Thoracic aorta (tissue), 2 donors: ENCODE data around the gene SLC35D3. TPM values are rescaled to one million over a fixed set of nuclear protein-coding genes. Genes with fewer than 3 reads are reported as not detected.

Source experiments
- ATAC-seq: fragments of 150-250 bp; one replicate; pipeline ENCODE4 v1.8.0; 2017; ENCODE audit warnings: low read depth; ENCODE audit not compliant: insufficient number of reproducible peaks, low FRiP score
- DNase-seq: peaks from one replicate; pipeline ENCODE4 v3.0.0-alpha.2; 2020; ENCODE audit warnings: low spot score
- H3K27ac ChIP-seq, 2 donors: fragments of 200-600 bp; sonication (generic); 1 replicate in 1 of 2; 2 replicates in 1 of 2; pipeline ENCODE4 v1.5.1; 2016; ENCODE audit warnings: mild to moderate bottlenecking in 2 of 2, moderate library complexity in 2 of 2
- H3K27me3 ChIP-seq: fragments of 200-600 bp; sonication (generic); replicated peaks from 2 replicates; pipeline ENCODE4 v1.6.0; 2016; ENCODE audit warnings: mild to moderate bottlenecking; ENCODE audit not compliant: insufficient read depth
- H3K36me3 ChIP-seq: fragments of 200-600 bp; sonication (generic); one replicate; pipeline ENCODE4 v1.5.1; 2016
- H3K4me1 ChIP-seq, 2 donors: fragments of 200-600 bp; sonication (generic); 1 replicate in 1 of 2; 2 replicates in 1 of 2; pipeline versions ENCODE4 v1.5.1 to v1.6.0; 2016; ENCODE audit warnings: low read depth in 2 of 2, mild to moderate bottlenecking in 1 of 2; ENCODE audit not compliant: control insufficient read depth in 1 of 2
- H3K4me3 ChIP-seq: fragments of 200-600 bp; sonication (generic); 2 replicates; pipeline ENCODE4 v1.5.1; 2016; ENCODE audit warnings: mild to moderate bottlenecking
- H3K9me3 ChIP-seq: fragments of 200-600 bp; sonication (generic); 2 replicates; pipeline ENCODE4 v1.5.1; 2016
- total RNA-seq, 2 donors: library from RNA; depleted of rRNA; stranded (reverse); fragments of >200 nt; gene quantifications; one replicate each; pipeline versions ENCODE4 v1.1.0 to v1.2.3, GENCODE V29; 2016
- TF ChIP-seq, protein P1 (sequence below): fragments of 200-600 bp; sonication (generic); IDR thresholded peaks from one replicate; pipeline ENCODE4 v1.5.1; 2019; ENCODE audit warnings: antibody characterized with exemption

The SLC35D3 gene
- total RNA-seq, 2 donors from 2014 or later, result not detected

DNA sequence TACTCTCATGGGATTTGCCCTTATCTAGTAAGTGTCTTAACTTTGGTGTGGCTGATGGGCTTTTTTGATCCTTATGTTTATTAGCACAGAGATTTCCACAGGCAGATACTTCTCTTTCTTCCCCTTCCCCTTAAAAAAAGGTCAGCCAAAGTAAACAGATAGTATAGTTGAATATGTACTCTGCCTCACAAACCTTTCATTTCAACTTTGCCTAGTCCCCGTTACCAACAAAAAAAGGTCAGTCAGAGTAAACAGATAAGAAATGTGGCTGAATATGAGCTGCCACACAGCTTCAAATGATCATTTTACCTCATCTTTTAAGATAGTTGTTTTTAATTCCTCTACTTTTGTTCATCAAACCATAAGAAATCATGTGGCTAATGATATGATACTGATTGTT, 34.1 kb upstream of the SLC35D3 start:
- H3K4me3 ChIP-seq, result no peak overlapping the region
- H3K4me1 ChIP-seq, result no peaks in the 10 kb centered on the region
- TF ChIP-seq, protein P1, sequence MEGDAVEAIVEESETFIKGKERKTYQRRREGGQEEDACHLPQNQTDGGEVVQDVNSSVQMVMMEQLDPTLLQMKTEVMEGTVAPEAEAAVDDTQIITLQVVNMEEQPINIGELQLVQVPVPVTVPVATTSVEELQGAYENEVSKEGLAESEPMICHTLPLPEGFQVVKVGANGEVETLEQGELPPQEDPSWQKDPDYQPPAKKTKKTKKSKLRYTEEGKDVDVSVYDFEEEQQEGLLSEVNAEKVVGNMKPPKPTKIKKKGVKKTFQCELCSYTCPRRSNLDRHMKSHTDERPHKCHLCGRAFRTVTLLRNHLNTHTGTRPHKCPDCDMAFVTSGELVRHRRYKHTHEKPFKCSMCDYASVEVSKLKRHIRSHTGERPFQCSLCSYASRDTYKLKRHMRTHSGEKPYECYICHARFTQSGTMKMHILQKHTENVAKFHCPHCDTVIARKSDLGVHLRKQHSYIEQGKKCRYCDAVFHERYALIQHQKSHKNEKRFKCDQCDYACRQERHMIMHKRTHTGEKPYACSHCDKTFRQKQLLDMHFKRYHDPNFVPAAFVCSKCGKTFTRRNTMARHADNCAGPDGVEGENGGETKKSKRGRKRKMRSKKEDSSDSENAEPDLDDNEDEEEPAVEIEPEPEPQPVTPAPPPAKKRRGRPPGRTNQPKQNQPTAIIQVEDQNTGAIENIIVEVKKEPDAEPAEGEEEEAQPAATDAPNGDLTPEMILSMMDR, result no peak
- no peak overlapping the region for H3K27ac ChIP-seq
- no peaks in the 10 kb centered on the region for H3K9me3 ChIP-seq
- ATAC-seq (no peak), DNase-seq (no peak)
- H3K36me3 ChIP-seq, result no peaks in the 10 kb centered on the region
- no peaks in the 10 kb centered on the region for H3K27me3 ChIP-seq

DNA sequence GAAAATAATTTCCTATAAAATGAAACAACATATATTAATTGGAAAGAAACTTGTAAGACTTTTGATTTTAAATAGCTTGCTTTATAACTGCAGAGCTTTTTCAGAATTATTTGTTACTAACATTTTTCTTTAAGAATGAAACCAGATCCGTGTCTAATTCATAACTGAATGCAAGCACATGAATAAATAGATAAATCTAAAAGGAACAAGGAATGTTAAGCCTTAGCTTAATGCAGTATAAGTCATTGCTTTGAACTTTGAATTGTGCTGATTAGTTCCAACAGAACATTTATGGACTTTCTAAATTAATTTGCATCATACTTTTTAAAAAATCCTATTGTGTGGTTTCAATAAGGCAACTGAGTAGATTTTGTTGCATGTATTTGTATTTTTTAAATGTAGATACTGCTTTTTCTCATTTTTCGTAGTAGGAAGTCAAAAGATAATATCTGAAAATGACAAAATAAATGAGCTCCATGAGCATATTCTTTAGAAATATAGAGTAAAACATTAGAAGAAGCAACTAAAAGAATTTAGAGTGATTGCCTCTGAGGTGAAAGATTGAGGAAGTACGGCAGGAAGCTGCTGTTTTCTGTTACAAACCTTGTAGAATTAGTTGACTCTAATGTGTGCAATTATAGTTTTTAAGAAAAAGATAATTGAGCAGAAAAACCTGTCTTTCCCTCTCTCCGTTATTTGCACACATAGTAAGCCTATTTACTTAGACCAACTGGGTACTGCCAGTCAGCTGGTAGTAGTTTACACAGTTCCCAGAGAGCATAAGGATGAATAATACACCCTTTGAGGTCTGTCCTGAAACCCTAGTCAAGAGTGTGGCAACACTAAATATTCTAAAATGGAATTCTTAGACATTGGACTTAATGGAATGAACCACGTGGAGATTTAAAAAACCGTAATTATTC, 32.6 kb upstream of the SLC35D3 start:
- ATAC-seq, result no peak

DNA sequence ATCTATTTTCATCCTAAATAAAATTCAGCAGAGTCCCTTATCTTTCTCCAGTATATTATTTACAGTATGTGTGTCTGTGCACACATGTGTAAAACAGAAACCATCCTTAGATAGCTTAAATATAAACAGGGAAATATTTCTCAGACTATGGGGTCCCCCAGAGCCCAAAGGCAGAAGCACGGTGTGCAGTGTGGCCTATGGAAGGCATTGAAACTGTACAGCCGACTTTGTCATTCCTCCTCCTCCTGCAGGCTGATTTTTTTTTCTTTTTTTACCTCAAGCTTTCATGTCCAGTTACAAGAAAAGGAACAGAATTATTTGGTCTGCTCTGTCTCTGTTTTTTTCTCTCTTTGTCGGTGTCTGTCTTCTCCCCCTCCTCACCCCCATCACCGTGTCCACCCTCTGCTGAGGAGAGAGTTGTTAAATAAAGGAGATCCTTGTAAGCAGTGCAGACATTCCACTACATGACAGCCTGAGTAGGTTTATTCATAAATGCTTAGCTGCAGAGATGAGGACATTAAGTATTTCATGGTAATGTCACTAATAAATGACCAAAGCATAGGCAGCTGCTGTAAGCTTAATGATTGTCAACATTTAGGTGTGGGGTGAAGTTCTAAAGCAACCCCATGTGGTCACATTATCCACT, 31.8 kb upstream of the SLC35D3 start:
- no peak for DNase-seq
- TF ChIP-seq, protein P1, result no peak
- no peak overlapping the region for H3K27ac ChIP-seq
- no peaks in the 10 kb centered on the region for H3K27me3 ChIP-seq
- H3K36me3 ChIP-seq, result no peaks in the 10 kb centered on the region
- H3K4me3 ChIP-seq, result no peak overlapping the region
- no peaks in the 10 kb centered on the region for H3K4me1 ChIP-seq
- ATAC-seq, result no peak
- H3K9me3 ChIP-seq, result no peaks in the 10 kb centered on the region

More for the DNA sequence above, 32.6 kb upstream of the SLC35D3 start:
- no peak overlapping the region for H3K4me3 ChIP-seq
- H3K27me3 ChIP-seq, result no peaks in the 10 kb centered on the region
- TF ChIP-seq, protein P1, result no peak
- H3K27ac ChIP-seq, result no peak overlapping the region
- H3K4me1 ChIP-seq, result no peaks in the 10 kb centered on the region
- DNase-seq, result no peak
- no peaks in the 10 kb centered on the region for H3K9me3 ChIP-seq
- H3K36me3 ChIP-seq, result no peaks in the 10 kb centered on the region

DNA sequence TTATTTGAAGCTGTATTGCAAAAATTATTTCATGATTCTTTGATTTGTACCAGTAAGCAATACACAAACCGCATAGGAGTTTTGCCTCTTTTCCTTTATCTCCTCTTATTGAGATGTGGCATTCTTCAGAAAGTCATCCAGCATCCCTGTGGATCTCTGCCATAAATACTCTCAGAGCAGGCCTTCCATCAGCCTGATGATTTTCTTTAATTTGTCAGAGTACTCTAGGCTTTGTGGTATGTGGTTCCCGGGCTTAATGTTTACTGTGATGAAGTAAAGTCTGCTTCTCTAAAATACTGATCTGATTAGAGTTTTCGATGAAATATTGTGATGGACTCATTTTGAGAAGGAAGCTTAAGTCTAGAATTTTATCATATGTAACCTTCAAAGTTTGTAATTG, 31.1 kb upstream of the SLC35D3 start:
- Histone ChIP-seq H3K4me3 (no peak overlapping the region), H3K36me3 (no peaks in the 10 kb centered on the region), H3K9me3 (no peaks in the 10 kb centered on the region), H3K4me1 (no peaks in the 10 kb centered on the region), H3K27me3 (no peaks in the 10 kb centered on the region), H3K27ac (no peak overlapping the region)
- ATAC-seq (no peak), DNase-seq (no peak)
- TF ChIP-seq, protein P1, result no peak

DNA sequence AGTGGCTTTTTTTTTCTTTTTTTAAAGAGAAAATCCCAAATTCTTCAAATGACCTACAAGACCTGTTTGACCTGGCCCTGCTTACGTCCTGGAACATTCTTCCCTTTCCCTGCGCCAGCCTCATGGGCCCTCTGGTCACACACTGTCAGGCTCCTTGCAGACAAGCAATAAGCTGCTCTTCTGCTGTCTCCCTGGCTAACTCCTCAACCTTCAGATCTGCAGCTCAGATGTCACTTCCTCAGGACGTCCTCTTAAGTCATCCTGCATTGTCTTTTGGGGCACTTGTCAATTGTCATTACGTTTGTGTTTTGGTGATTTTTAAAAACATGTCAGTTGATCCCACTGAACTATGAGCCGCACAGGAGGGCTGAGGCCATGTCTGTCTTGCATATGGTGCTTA, 28.9 kb upstream of the SLC35D3 start:
- ATAC-seq, result no peak
- Histone ChIP-seq H3K27me3 (no peaks in the 10 kb centered on the region), H3K27ac (no peak overlapping the region), H3K4me3 (no peak overlapping the region), H3K9me3 (no peaks in the 10 kb centered on the region), H3K36me3 (no peaks in the 10 kb centered on the region), H3K4me1 (no peaks in the 10 kb centered on the region)
- TF ChIP-seq, protein P1, result no peak
- no peak for DNase-seq
